ENCODE measurements around the gene PTPA. TPM values are rescaled to one million over a fixed set of nuclear protein-coding genes. Genes with fewer than 3 reads are reported as not detected.

PTPA gene
- total RNA-seq, 6 donors from 2014 or later, result 48.2 to 130 (median 67.2) TPM

GRCh38 chr9:129143031-129143927 lies 32.1 kb downstream of the PTPA start:
- WGBS, 2 donors, result 11 to 45% methylated on average over 5 to 14 of the region's 14 CpGs
- DNase-seq (peak; percentile 84 to 88), ATAC-seq (ENCODE audit: low FRiP score in 2 of 2) (peak; percentile 35 to 63)
- Histone ChIP-seq H3K27me3 (no peaks in the 10 kb centered on the region), H3K4me3 (peak overlapping the region in 1 of 4 donors; percentile 16), H3K27ac (peak overlapping the region; percentile 96 to 99 (median 98)), H3K36me3 (peaks cover 0 to 19% (median 10%) of the 10 kb centered on the region in 4 donors), H3K4me1 (peaks cover 80 to 95% (median 85%) of the 10 kb centered on the region in 4 donors), H3K9me3 (no peaks in the 10 kb centered on the region)
- peak in 1 of 4 donors; percentile 1 for TF ChIP-seq EP300 (IDR thresholded peaks at IDR 0.05)
- peak in 1 of 2 donors; percentile 59 for TF ChIP-seq POLR2AphosphoS5 (IDR thresholded peaks at IDR 0.05)
- TF ChIP-seq CTCF (IDR thresholded peaks at IDR 0.05), result peak; percentile 70 to 89 (median 82)
- TF ChIP-seq POLR2A (IDR thresholded peaks at IDR 0.05), result no peak

GRCh38 chr9:129145316-129145715 lies 34.1 kb downstream of the PTPA start:
- ATAC-seq (ENCODE audit: low FRiP score in 2 of 2) (no peak), DNase-seq (no peak)
- Histone ChIP-seq H3K4me1 (peaks cover 63 to 78% (median 67%) of the 10 kb centered on the region in 4 donors), H3K9me3 (no peaks in the 10 kb centered on the region), H3K27ac (peak overlapping the region; percentile 70 to 99 (median 88)), H3K4me3 (no peak overlapping the region), H3K36me3 (peaks cover 0 to 25% (median 18%) of the 10 kb centered on the region in 4 donors), H3K27me3 (no peaks in the 10 kb centered on the region)
- TF ChIP-seq POLR2AphosphoS5 (IDR thresholded peaks at IDR 0.05), result no peak
- no peak for TF ChIP-seq CTCF (IDR thresholded peaks at IDR 0.05)
- TF ChIP-seq POLR2A (IDR thresholded peaks at IDR 0.05), result no peak
- TF ChIP-seq EP300 (IDR thresholded peaks at IDR 0.05), result no peak
- WGBS, 2 donors, result 50 to 80% methylated on average over 1 of the region's 2 CpGs

GRCh38 chr9:129145841-129146292 lies 34.7 kb downstream of the PTPA start:
- Histone ChIP-seq H3K27ac (peak overlapping the region; percentile 70 to 99 (median 88)), H3K4me3 (no peak overlapping the region), H3K27me3 (no peaks in the 10 kb centered on the region), H3K4me1 (peaks cover 57 to 73% (median 61%) of the 10 kb centered on the region in 4 donors), H3K9me3 (no peaks in the 10 kb centered on the region), H3K36me3 (peaks cover 0 to 26% (median 19%) of the 10 kb centered on the region in 4 donors)
- DNase-seq, result peak in 1 of 2 donors; percentile 56
- ATAC-seq (ENCODE audit: low FRiP score in 2 of 2), result peak in 1 of 2 donors; percentile 60
- TF ChIP-seq CTCF (IDR thresholded peaks at IDR 0.05) (no peak), EP300 (IDR thresholded peaks at IDR 0.05) (no peak), POLR2AphosphoS5 (IDR thresholded peaks at IDR 0.05) (no peak), POLR2A (IDR thresholded peaks at IDR 0.05) (no peak)
- 71 to 90% methylated on average over 4 to 7 of the region's 7 CpGs for WGBS, 2 donors

GRCh38 chr9:129146441-129146941 lies 35.3 kb downstream of the PTPA start:
- H3K4me3 ChIP-seq, result no peak overlapping the region
- no peak for DNase-seq
- H3K27ac ChIP-seq, result peak overlapping the region; percentile 70 to 99 (median 88)
- H3K4me1 ChIP-seq, result peaks cover 51 to 67% (median 55%) of the 10 kb centered on the region in 4 donors
- ATAC-seq (ENCODE audit: low FRiP score in 2 of 2), result peak in 1 of 2 donors; percentile 30
- H3K36me3 ChIP-seq, result peaks cover 0 to 32% (median 21%) of the 10 kb centered on the region in 4 donors
- 33 to 58% methylated on average over 1 to 7 of the region's 8 CpGs for WGBS, 2 donors
- no peaks in the 10 kb centered on the region for H3K27me3 ChIP-seq
- TF ChIP-seq POLR2A (IDR thresholded peaks at IDR 0.05) (no peak), EP300 (IDR thresholded peaks at IDR 0.05) (peak in 1 of 4 donors; percentile 2)
- H3K9me3 ChIP-seq, result no peaks in the 10 kb centered on the region
